SKM-1 (cell line): Measurements from ENCODE around the gene CDH8.

Experiments
- DNase-seq: peaks from one replicate; lab custom pipeline; 2025; ENCODE audit not compliant: unreplicated experiment; lab: John Stamatoyannopoulos, UW

The CDH8 gene

GRCh38 chr16:61659936-61660335 lies 376.3 kb downstream of the CDH8 start:
- no peak for DNase-seq

- no peak for DNase-seq
Observed at GRCh38 chr16:61654962-61655361, 381.3 kb downstream of the CDH8 start.

GRCh38 chr16:61653544-61653943 lies 382.7 kb downstream of the CDH8 start:
- no peak for DNase-seq

- DNase-seq = no peak
Observed at GRCh38 chr16:61645561-61645960, 390.7 kb downstream of the CDH8 start.

GRCh38 chr16:61644736-61645135 lies 391.5 kb downstream of the CDH8 start:
- DNase-seq = no peak

GRCh38 chr16:61617219-61617783 lies 418.9 kb downstream of the CDH8 start:
- DNase-seq = no peak

GRCh38 chr16:61616088-61616487 lies 420.1 kb downstream of the CDH8 start:
- DNase-seq = no peak

- DNase-seq = no peak
Observed at GRCh38 chr16:61611847-61612491, 424.3 kb downstream of the CDH8 start.

- DNase-seq = no peak
Observed at GRCh38 chr16:61606581-61606980, 429.7 kb downstream of the CDH8 start.
